Tibial nerve (tissue), 4 donors: ENCODE measurements around the gene SH2B3.
"Not testable (repeated sequence)": the region's sequence is repeated elsewhere in the genome, so short reads cannot be mapped to it uniquely, and the experiment has no call there.

Experiments
- EP300 ChIP-seq, 2 donors: sonication (generic); formaldehyde crosslinking; IDR thresholded peaks; one replicate each; pipeline ENCODE4 v1.6.1; 2017; ENCODE audit warnings: antibody characterized with exemption in 2 of 2, mild to moderate bottlenecking in 1 of 2
- POLR2A ChIP-seq, 2 donors: fragments of 450-650 bp; IDR thresholded peaks; one replicate each; pipeline ENCODE4 v1.6.1; 2017; ENCODE audit warnings: antibody characterized with exemption in 2 of 2, mild to moderate bottlenecking in 2 of 2, moderate library complexity in 2 of 2
- TF ChIP-seq, protein P1 (sequence below), 5 experiments: fragments of 200-600 bp in 3 of 5; fragments of 450-650 bp in 2 of 5; sonication (generic) in 3 of 5; IDR thresholded peaks; one replicate each; pipeline ENCODE4 v1.5.1; 2016 to 2019; ENCODE audit warnings: antibody characterized with exemption in 5 of 5, mild to moderate bottlenecking in 3 of 5, moderate library complexity in 2 of 5

DNA sequence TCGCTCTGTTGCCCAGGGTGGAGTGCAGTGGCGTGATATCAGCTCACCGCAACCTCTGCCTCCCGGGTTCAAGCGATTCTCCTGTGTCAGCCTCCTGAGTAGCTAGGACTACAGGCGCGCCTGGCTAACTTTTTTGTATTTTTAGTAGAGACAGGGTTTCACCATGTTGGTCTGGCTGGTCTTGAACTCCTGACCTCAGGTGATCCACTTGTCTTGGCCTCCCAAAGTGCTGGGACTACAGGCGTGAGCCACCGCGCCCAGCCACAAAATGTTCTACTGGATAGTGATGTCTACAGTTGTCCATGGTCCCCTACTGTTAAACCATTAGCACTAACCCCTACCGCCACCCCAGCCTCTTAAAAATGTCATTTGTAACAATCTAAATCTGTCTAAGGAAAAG lies 54.4 kb downstream of the SH2B3 start:
- TF ChIP-seq, protein P1, sequence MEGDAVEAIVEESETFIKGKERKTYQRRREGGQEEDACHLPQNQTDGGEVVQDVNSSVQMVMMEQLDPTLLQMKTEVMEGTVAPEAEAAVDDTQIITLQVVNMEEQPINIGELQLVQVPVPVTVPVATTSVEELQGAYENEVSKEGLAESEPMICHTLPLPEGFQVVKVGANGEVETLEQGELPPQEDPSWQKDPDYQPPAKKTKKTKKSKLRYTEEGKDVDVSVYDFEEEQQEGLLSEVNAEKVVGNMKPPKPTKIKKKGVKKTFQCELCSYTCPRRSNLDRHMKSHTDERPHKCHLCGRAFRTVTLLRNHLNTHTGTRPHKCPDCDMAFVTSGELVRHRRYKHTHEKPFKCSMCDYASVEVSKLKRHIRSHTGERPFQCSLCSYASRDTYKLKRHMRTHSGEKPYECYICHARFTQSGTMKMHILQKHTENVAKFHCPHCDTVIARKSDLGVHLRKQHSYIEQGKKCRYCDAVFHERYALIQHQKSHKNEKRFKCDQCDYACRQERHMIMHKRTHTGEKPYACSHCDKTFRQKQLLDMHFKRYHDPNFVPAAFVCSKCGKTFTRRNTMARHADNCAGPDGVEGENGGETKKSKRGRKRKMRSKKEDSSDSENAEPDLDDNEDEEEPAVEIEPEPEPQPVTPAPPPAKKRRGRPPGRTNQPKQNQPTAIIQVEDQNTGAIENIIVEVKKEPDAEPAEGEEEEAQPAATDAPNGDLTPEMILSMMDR (IDR thresholded peaks at IDR 0.05): not testable (repeated sequence)
- not testable (repeated sequence) for TF ChIP-seq POLR2A, EP300 (IDR thresholded peaks at IDR 0.05)
